Lung (tissue), 12 donors: Measurements from ENCODE around the gene KCNJ4. TPM values are rescaled to one million over a fixed set of nuclear protein-coding genes. Genes with fewer than 3 reads are reported as not detected.

Source experiments
- ATAC-seq: fragments of 200-7000 bp; cut with Tn5 transposase; one replicate; pipeline ENCODE4 v1.9.1; 2020; ENCODE audit warnings: moderate number of reproducible peaks; ENCODE audit not compliant: insufficient read depth, low FRiP score
- DNase-seq, 3 donors: peaks; one replicate each; pipeline ENCODE4 v3.0.0-alpha.2; 2013 to 2017
- H3K27ac ChIP-seq, 2 donors: one replicate each; pipeline ENCODE4 v1.5.1; 2013; ENCODE audit warnings: mild to moderate bottlenecking in 2 of 2, moderate library complexity in 2 of 2, control low read depth in 1 of 2, inconsistent platforms in 1 of 2, low read depth in 1 of 2, low read length in 1 of 2
- H3K27me3 ChIP-seq, 3 donors: one replicate each; pipeline ENCODE4 v1.5.1; 2013; ENCODE audit warnings: low read length in 2 of 3; ENCODE audit not compliant: control insufficient read depth in 3 of 3, insufficient read depth in 3 of 3
- H3K36me3 ChIP-seq, 4 donors: one replicate each; pipeline ENCODE4 v1.5.1; 2013; ENCODE audit warnings: low read length in 4 of 4, mild to moderate bottlenecking in 1 of 4, moderate library complexity in 1 of 4; ENCODE audit not compliant: control insufficient read depth in 4 of 4, insufficient read depth in 4 of 4
- H3K4me1 ChIP-seq, 5 donors: one replicate each; pipeline ENCODE4 v1.5.1; 2013; ENCODE audit warnings: low read length in 5 of 5, mild to moderate bottlenecking in 2 of 5, moderate library complexity in 1 of 5; ENCODE audit not compliant: control insufficient read depth in 5 of 5, insufficient read depth in 5 of 5
- H3K4me3 ChIP-seq: one replicate; pipeline ENCODE4 v1.5.1; 2013; ENCODE audit warnings: mild to moderate bottlenecking, control low read depth, moderate library complexity
- H3K9ac ChIP-seq, 2 donors: one replicate each; pipeline ENCODE4 v1.5.1; 2013; ENCODE audit warnings: low read length in 2 of 2, control low read depth in 1 of 2; ENCODE audit not compliant: insufficient read depth in 1 of 2
- H3K9me3 ChIP-seq, 4 donors: one replicate each; pipeline ENCODE4 v1.5.1; 2013; ENCODE audit warnings: low read length in 3 of 4, mild to moderate bottlenecking in 1 of 4, moderate library complexity in 1 of 4; ENCODE audit not compliant: control insufficient read depth in 4 of 4, insufficient read depth in 3 of 4
- WGBS, 2 donors: extraction: QIAGEN DNeasy Blood & Tissue Kit; methylation state at CpG; one replicate each; pipeline ENCODE4 v1.1.7; 2013; 5-methylcytosine and 5-hydroxymethylcytosine counted together
- polyA plus RNA-seq, 2 donors: library from polyadenylated mRNA; stranded (reverse); fragments of 200-250 nt; gene quantifications; one replicate each; pipeline ENCODE4 v1.2.1, GENCODE V29; 2013
- total RNA-seq, 2 donors: library from RNA; depleted of rRNA in 1 of 2; stranded (reverse); fragments of >200 nt in 1 of 2; gene quantifications; one replicate each; pipeline ENCODE4 v1.2.1, GENCODE V29; 2014 to 2021
- TF ChIP-seq, protein P1 (sequence below): IDR thresholded peaks from 2 replicates; pipeline ENCODE4 v1.5.1; 2012; ENCODE audit warnings: mild to moderate bottlenecking; ENCODE audit errors: control extremely low read depth, extremely low read depth
- donor health status: control.
- donor health status: control.
- donor health status: Bipolar disorder and iron deficiency.
- donor health status: healthy.
- donor health status: DM: yes; HTN: yes; CAD: no.

The KCNJ4 gene
- total and polyA plus RNA-seq, 4 donors, result not detected

GRCh38 chr22:38450234-38450797 lies 4.7 kb downstream of the KCNJ4 start:
- peaks cover 0 to 3% (median 0%) of the 10 kb centered on the region in 4 donors for H3K9me3 ChIP-seq
- no peaks in the 10 kb centered on the region for H3K36me3 ChIP-seq
- H3K4me1 ChIP-seq, result peaks cover 0 to 5% (median 0%) of the 10 kb centered on the region in 5 donors
- TF ChIP-seq, protein P1, sequence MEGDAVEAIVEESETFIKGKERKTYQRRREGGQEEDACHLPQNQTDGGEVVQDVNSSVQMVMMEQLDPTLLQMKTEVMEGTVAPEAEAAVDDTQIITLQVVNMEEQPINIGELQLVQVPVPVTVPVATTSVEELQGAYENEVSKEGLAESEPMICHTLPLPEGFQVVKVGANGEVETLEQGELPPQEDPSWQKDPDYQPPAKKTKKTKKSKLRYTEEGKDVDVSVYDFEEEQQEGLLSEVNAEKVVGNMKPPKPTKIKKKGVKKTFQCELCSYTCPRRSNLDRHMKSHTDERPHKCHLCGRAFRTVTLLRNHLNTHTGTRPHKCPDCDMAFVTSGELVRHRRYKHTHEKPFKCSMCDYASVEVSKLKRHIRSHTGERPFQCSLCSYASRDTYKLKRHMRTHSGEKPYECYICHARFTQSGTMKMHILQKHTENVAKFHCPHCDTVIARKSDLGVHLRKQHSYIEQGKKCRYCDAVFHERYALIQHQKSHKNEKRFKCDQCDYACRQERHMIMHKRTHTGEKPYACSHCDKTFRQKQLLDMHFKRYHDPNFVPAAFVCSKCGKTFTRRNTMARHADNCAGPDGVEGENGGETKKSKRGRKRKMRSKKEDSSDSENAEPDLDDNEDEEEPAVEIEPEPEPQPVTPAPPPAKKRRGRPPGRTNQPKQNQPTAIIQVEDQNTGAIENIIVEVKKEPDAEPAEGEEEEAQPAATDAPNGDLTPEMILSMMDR, result no peak
- no peak overlapping the region for H3K9ac ChIP-seq
- no peak for DNase-seq
- peak overlapping the region in 1 of 2 donors; percentile 85 for H3K27ac ChIP-seq
- 52 to 63% methylated on average over 11 of the region's 11 CpGs for WGBS, 2 donors
- H3K27me3 ChIP-seq, result peaks cover 0 to 40% (median 22%) of the 10 kb centered on the region in 3 donors
- ATAC-seq, result no peak
- H3K4me3 ChIP-seq, result no peak overlapping the region

DNA sequence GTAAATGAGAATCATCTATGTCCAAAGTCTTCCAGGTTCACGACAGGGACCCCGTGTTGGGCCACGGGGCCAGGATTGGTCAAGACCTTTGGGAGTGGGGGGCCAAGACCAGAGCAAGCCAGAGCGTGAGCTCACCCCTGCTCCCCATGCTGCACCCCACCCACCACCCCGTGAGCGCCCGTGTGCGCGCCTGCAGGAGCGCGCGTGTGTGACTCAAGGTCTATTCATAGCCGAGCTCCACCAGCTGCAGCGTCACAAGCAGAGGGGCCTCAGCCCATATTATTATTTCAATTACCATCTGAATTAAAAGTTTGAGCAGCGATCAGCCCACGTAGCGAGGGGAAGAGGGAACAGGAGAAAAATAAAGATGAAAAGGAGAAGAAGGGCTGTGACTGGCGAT lies 5.2 kb downstream of the KCNJ4 start:
- H3K36me3 ChIP-seq, result no peaks in the 10 kb centered on the region
- no peak for ATAC-seq
- H3K4me3 ChIP-seq, result no peak overlapping the region
- peaks cover 0 to 3% (median 0%) of the 10 kb centered on the region in 4 donors for H3K9me3 ChIP-seq
- H3K27ac ChIP-seq, result peak overlapping the region in 1 of 2 donors; percentile 84
- TF ChIP-seq, protein P1, result no peak
- H3K4me1 ChIP-seq, result peaks cover 0 to 5% (median 0%) of the 10 kb centered on the region in 5 donors
- H3K9ac ChIP-seq, result no peak overlapping the region
- no peak for DNase-seq
- 76 to 78% methylated on average over 18 of the region's 18 CpGs for WGBS, 2 donors
- H3K27me3 ChIP-seq, result peaks cover 0 to 42% (median 22%) of the 10 kb centered on the region in 3 donors

GRCh38 chr22:38448945-38449745 lies 5.9 kb downstream of the KCNJ4 start:
- Histone ChIP-seq H3K9me3 (no peaks in the 10 kb centered on the region), H3K36me3 (no peaks in the 10 kb centered on the region), H3K27me3 (peaks cover 0 to 42% (median 18%) of the 10 kb centered on the region in 3 donors), H3K27ac (peak overlapping the region in 1 of 2 donors; percentile 84), H3K4me3 (no peak overlapping the region), H3K9ac (no peak overlapping the region), H3K4me1 (peaks cover 0 to 3% (median 0%) of the 10 kb centered on the region in 5 donors)
- TF ChIP-seq, protein P1, result no peak
- DNase-seq (no peak), ATAC-seq (no peak)
- WGBS, 2 donors, result 77 to 82% methylated on average over 14 of the region's 14 CpGs
